Colonic mucosa (tissue), 4 donors: ENCODE results near the gene SMS. TPM values are rescaled to one million over a fixed set of nuclear protein-coding genes. Genes with fewer than 3 reads are reported as not detected.
A peak's percentile ranks its signal among the peaks of the same experiment; 100 is the strongest.

ENCODE experiments used
- DNase-seq: peaks from one replicate; pipeline ENCODE4 v3.0.0-alpha.2; 2020
- H3K27ac ChIP-seq: fragments of 200-600 bp; one replicate; pipeline ENCODE4 v1.8.0; 2021
- H3K27me3 ChIP-seq: fragments of 200-600 bp; one replicate; pipeline ENCODE4 v1.8.0; 2021
- H3K36me3 ChIP-seq: fragments of 200-600 bp; one replicate; pipeline ENCODE4 v1.8.0; 2021
- H3K4me1 ChIP-seq: fragments of 200-600 bp; one replicate; pipeline ENCODE4 v1.8.0; 2021; ENCODE audit warnings: mild to moderate bottlenecking
- H3K4me3 ChIP-seq: fragments of 200-600 bp; one replicate; pipeline ENCODE4 v1.8.0; 2021
- H3K9ac ChIP-seq, 2 donors: one replicate each; pipeline ENCODE4 v1.7.0; 2013; ENCODE audit warnings: control low read depth in 2 of 2, low read depth in 2 of 2, low read length in 2 of 2
- H3K9me3 ChIP-seq: fragments of 200-600 bp; one replicate; pipeline ENCODE4 v1.8.0; 2021
- intact Hi-C: fragments of 100-400 bp; cut with DNase I; formaldehyde crosslinking; loops from one replicate; pipeline ENCODE4 v1.14.1; 2022
- total RNA-seq, 2 donors: library from RNA; stranded (reverse); fragmentation: NEBNext Ultra II Directional in 1 of 2; extraction: Animal tissue kit (Norgen Biotek cat#: 25700) in 1 of 2; gene quantifications; one replicate each; pipeline ENCODE4 v1.2.1, GENCODE V29; 2021
- TF ChIP-seq, protein P1 (sequence below): fragments of 200-600 bp; IDR thresholded peaks from one replicate; pipeline ENCODE4 v1.8.0; 2022; ENCODE audit warnings: antibody characterized with exemption, mild to moderate bottlenecking
- donor health status: healthy.
- donor health status: DM: no; HTN: no; CAD: no.
- donor health status: DM: no; HTN: no; CAD: no.

The SMS gene
- total RNA-seq, 2 donors from 2014 or later = 73.7 to 100 TPM

DNA sequence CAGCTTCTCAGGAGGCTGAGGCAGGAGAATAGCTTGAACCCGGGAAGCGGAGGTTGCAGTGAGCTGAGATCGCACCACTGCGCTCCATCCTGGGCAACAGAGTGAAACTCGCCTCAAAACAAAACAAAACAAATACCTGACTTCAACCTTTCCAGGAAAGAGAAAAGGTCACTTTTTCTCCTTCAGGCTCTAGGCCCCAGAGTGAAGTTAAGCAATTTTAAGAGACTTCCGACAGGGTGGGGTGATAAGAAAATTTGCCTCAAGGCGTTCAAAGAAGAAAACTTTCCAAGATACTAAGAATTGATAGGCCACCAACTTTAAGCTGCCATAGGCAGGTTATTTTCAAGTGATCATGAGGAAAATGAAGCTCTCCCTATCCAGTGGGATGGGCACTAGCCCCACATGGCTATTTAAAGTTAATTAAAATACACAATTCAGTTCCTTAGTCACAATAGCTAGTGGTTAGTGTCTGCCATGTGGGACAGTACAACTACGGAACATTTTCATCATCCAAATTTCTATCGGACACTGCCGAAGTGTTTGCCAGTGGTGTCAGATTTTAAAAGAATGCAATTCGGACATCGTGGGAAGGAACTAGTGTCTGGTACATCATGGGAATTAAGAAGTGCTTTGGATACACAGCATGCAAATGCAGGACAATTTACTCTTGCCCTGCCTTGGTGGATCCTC, 33.0 kb downstream of the SMS start:
- H3K4me3 ChIP-seq = no peak overlapping the region
- peak overlapping the region; percentile 35 for H3K27ac ChIP-seq
- intact Hi-C loops = no loop called here
- DNase-seq = no peak
- H3K9me3 ChIP-seq = no peaks in the 10 kb centered on the region
- TF ChIP-seq, protein P1, sequence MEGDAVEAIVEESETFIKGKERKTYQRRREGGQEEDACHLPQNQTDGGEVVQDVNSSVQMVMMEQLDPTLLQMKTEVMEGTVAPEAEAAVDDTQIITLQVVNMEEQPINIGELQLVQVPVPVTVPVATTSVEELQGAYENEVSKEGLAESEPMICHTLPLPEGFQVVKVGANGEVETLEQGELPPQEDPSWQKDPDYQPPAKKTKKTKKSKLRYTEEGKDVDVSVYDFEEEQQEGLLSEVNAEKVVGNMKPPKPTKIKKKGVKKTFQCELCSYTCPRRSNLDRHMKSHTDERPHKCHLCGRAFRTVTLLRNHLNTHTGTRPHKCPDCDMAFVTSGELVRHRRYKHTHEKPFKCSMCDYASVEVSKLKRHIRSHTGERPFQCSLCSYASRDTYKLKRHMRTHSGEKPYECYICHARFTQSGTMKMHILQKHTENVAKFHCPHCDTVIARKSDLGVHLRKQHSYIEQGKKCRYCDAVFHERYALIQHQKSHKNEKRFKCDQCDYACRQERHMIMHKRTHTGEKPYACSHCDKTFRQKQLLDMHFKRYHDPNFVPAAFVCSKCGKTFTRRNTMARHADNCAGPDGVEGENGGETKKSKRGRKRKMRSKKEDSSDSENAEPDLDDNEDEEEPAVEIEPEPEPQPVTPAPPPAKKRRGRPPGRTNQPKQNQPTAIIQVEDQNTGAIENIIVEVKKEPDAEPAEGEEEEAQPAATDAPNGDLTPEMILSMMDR = no peak
- H3K27me3 ChIP-seq = no peaks in the 10 kb centered on the region
- peak overlapping the region in 1 of 2 donors; percentile 36 for H3K9ac ChIP-seq
- H3K36me3 ChIP-seq = no peaks in the 10 kb centered on the region
- no peaks in the 10 kb centered on the region for H3K4me1 ChIP-seq

DNA sequence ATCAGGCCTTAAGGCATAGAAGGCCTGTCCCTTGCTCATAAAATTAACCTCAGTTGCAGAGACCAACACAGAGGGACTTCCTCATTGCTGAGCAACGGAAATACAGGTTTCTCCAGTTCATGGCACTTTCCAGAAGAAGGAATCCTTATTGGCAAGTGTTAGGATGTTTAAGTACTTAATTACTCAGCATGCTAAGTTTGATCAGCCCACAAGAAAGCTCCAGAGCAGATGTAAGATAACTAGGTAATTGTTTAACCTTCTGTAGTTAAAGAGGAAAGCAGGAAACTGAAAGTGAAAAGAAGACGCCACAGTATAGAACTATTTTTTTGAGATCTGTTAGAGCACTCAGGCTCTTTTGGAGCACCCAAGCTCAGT, 33.5 kb downstream of the SMS start:
- intact Hi-C loops = no loop called here
- DNase-seq = peak; percentile 41
- H3K9ac ChIP-seq = peak overlapping the region in 1 of 2 donors; percentile 62
- H3K27ac ChIP-seq = peak overlapping the region; percentile 35
- H3K4me3 ChIP-seq = no peak overlapping the region
- H3K27me3 ChIP-seq = no peaks in the 10 kb centered on the region
- no peaks in the 10 kb centered on the region for H3K9me3 ChIP-seq
- no peaks in the 10 kb centered on the region for H3K4me1 ChIP-seq
- TF ChIP-seq, protein P1 = no peak
- H3K36me3 ChIP-seq = no peaks in the 10 kb centered on the region

DNA sequence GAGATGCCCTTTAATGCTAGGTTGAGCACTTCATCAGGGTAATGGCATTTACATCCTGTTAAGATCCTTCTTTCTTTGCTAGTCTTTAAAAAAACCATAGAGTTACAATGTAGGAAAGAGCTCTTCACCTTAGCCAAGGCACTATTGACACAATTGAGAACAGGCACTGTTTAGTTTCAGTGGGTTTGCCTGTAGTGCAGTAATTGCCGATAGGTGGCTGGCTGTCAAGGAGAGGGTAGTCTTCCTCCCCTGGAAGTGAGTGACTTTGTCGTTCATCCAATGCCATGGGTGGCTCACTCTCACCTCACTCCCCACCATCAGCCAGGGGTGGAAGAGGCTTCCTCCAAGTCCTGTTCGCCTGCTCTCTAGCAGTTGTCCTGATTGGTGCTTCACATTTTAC, 34.7 kb downstream of the SMS start:
- H3K27ac ChIP-seq = no peak overlapping the region
- no peak overlapping the region for H3K9ac ChIP-seq
- H3K27me3 ChIP-seq = no peaks in the 10 kb centered on the region

DNA sequence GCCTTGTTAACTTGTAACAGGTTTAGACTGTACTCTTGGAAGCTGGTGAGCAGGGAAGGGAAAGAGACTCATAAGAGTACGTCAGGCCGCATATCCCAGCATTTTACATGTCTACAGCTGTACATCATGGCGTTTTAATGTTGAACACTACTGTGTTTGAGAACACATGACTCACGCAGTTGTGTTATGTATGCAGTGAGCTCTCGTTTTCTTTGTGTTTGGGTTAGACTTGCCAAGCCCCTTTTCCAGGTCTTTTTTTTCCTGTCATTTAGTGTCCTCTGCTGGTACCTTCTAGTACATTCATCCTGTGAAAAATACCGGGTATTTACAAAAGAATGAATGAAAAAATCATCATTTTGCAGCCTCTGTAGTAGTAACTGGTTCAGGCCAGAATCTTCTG, 35.3 kb downstream of the SMS start:
- no peaks in the 10 kb centered on the region for H3K36me3 ChIP-seq
- no peak for DNase-seq
- intact Hi-C loops = no loop called here
- H3K27me3 ChIP-seq = no peaks in the 10 kb centered on the region
- H3K9me3 ChIP-seq = no peaks in the 10 kb centered on the region
- no peaks in the 10 kb centered on the region for H3K4me1 ChIP-seq
- no peak overlapping the region for H3K4me3 ChIP-seq
- H3K9ac ChIP-seq = no peak overlapping the region
- H3K27ac ChIP-seq = no peak overlapping the region
- TF ChIP-seq, protein P1 = no peak

More for the DNA sequence above, 34.7 kb downstream of the SMS start:
- DNase-seq = no peak
- Histone ChIP-seq H3K4me1 (no peaks in the 10 kb centered on the region), H3K9me3 (no peaks in the 10 kb centered on the region), H3K4me3 (no peak overlapping the region), H3K36me3 (no peaks in the 10 kb centered on the region)
- TF ChIP-seq, protein P1 = no peak
- intact Hi-C loops = no loop called here

DNA sequence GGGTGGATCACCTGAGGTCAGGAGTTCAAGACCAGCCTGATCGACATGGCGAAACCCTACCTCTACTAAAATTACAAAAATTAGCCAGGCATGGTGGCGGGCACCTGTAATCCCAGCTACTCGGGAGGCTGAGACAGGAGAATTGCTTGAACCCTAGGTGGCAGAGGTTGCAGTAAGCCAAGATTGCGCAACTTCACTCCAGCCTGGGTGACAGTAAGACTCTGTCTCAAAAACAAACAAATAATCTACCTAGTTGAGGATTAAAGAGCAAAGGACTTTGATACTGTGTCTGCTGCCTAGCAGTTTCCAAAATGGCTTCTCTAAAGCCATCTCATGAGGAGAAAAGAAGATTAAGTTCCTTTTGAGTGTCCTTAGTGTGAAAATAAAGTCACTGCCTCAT, 37.8 kb downstream of the SMS start:
- Histone ChIP-seq H3K9ac (no peak overlapping the region), H3K27ac (no peak overlapping the region), H3K36me3 (no peaks in the 10 kb centered on the region), H3K9me3 (no peaks in the 10 kb centered on the region), H3K4me3 (no peak overlapping the region), H3K27me3 (no peaks in the 10 kb centered on the region), H3K4me1 (no peaks in the 10 kb centered on the region)
- intact Hi-C loops = no loop called here
- DNase-seq = no peak
- TF ChIP-seq, protein P1 = no peak
